ENCODE measurements around the gene SPATA12.

Gene SPATA12

GRCh38 chr3:57031631-57032541 lies 28.6 kb upstream of the SPATA12 start:
- in situ Hi-C loops (cut with HindIII; ENCODE audit: low sequenced_read_pairs): no loop called here
- DNase-seq (ENCODE audit: low read depth): no peak
- H3K4me3 ChIP-seq (ENCODE audit: low read depth, low read length): no peak overlapping the region
- no peak for TF ChIP-seq CTCF (IDR thresholded peaks at IDR 0.05; ENCODE audit: low read depth, low read length, missing control alignments)

- in situ Hi-C loops (cut with HindIII; ENCODE audit: low sequenced_read_pairs): no loop called here
- no peak for DNase-seq (ENCODE audit: low read depth)
Measured at GRCh38 chr3:57036952-57037351, 23.5 kb upstream of the SPATA12 start.

GRCh38 chr3:57038466-57039164 lies 21.8 kb upstream of the SPATA12 start:
- TF ChIP-seq CTCF (IDR thresholded peaks at IDR 0.05; ENCODE audit: low read depth, low read length, missing control alignments): no peak
- no peak for DNase-seq (ENCODE audit: low read depth)
- in situ Hi-C loops (cut with HindIII; ENCODE audit: low sequenced_read_pairs): no loop called here
- no peak overlapping the region for H3K4me3 ChIP-seq (ENCODE audit: low read depth, low read length)

More at GRCh38 chr3:57036952-57037351, 23.5 kb upstream of the SPATA12 start:
- no peak overlapping the region for H3K4me3 ChIP-seq (ENCODE audit: low read depth, low read length)
- TF ChIP-seq CTCF (IDR thresholded peaks at IDR 0.05; ENCODE audit: low read depth, low read length, missing control alignments): no peak

GRCh38 chr3:57041674-57042073 lies 18.8 kb upstream of the SPATA12 start:
- TF ChIP-seq CTCF (IDR thresholded peaks at IDR 0.05; ENCODE audit: low read depth, low read length, missing control alignments): no peak
- in situ Hi-C loops (cut with HindIII; ENCODE audit: low sequenced_read_pairs): no loop called here
- DNase-seq (ENCODE audit: low read depth): no peak
- no peak overlapping the region for H3K4me3 ChIP-seq (ENCODE audit: low read depth, low read length)

GRCh38 chr3:57043518-57043917 lies 16.9 kb upstream of the SPATA12 start:
- H3K4me3 ChIP-seq (ENCODE audit: low read depth, low read length): no peak overlapping the region
- no peak for TF ChIP-seq CTCF (IDR thresholded peaks at IDR 0.05; ENCODE audit: low read depth, low read length, missing control alignments)
- in situ Hi-C loops (cut with HindIII; ENCODE audit: low sequenced_read_pairs): no loop called here
- no peak for DNase-seq (ENCODE audit: low read depth)

- no peak for DNase-seq (ENCODE audit: low read depth)
- no peak for TF ChIP-seq CTCF (IDR thresholded peaks at IDR 0.05; ENCODE audit: low read depth, low read length, missing control alignments)
- no peak overlapping the region for H3K4me3 ChIP-seq (ENCODE audit: low read depth, low read length)
- in situ Hi-C loops (cut with HindIII; ENCODE audit: low sequenced_read_pairs): no loop called here
Measured at GRCh38 chr3:57046101-57046765, 14.2 kb upstream of the SPATA12 start.

Measured in astrocyte of the cerebellum (primary cell).